ENCODE measurements around the gene HOXC11.

- TF ChIP-seq, protein P1, sequence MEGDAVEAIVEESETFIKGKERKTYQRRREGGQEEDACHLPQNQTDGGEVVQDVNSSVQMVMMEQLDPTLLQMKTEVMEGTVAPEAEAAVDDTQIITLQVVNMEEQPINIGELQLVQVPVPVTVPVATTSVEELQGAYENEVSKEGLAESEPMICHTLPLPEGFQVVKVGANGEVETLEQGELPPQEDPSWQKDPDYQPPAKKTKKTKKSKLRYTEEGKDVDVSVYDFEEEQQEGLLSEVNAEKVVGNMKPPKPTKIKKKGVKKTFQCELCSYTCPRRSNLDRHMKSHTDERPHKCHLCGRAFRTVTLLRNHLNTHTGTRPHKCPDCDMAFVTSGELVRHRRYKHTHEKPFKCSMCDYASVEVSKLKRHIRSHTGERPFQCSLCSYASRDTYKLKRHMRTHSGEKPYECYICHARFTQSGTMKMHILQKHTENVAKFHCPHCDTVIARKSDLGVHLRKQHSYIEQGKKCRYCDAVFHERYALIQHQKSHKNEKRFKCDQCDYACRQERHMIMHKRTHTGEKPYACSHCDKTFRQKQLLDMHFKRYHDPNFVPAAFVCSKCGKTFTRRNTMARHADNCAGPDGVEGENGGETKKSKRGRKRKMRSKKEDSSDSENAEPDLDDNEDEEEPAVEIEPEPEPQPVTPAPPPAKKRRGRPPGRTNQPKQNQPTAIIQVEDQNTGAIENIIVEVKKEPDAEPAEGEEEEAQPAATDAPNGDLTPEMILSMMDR (IDR thresholded peaks at IDR 0.05) = no peak
- TF ChIP-seq POLR2A (IDR thresholded peaks at IDR 0.05) = no peak
Observed at GRCh38 chr12:53967421-53967925, 5.5 kb upstream of the HOXC11 start.

All from esophagus squamous epithelium (tissue), 4 donors.